HEK293T (cell line): ENCODE data around the gene ZNF513.

Source experiments
- ELF4 ChIP-seq: fragments of 450-650 bp; IDR thresholded peaks from 2 replicates; pipeline ENCODE4 v1.6.1; 2017; ENCODE audit warnings: antibody characterized with exemption
- FOXM1 ChIP-seq: fragments of 450-650 bp; IDR thresholded peaks from 2 replicates; pipeline ENCODE4 v1.6.1; 2017; ENCODE audit warnings: mild to moderate bottlenecking, borderline replicate concordance
- TARDBP ChIP-seq: fragments of 450-650 bp; IDR thresholded peaks from 2 replicates; pipeline ENCODE4 v1.6.1; 2016

GRCh38 chr2:27428978-27429541 lies 48.5 kb upstream of the ZNF513 start:
- no peak for TF ChIP-seq FOXM1
- no peak for TF ChIP-seq ELF4
- no peak for TF ChIP-seq TARDBP
